H1 (cell line): ENCODE measurements around the gene IL21. TPM values are rescaled to one million over a fixed set of nuclear protein-coding genes. Genes with fewer than 3 reads are reported as not detected.
A peak's percentile ranks its signal among the peaks of the same experiment; 100 is the strongest.

Source experiments
- CTCF ChIA-PET: fragments of 300-600 bp; sonication (Branson Sonifier 250); formaldehyde crosslinking; loops from one replicate; lab custom pipeline; 2021; ENCODE audit not compliant: partially characterized antibody; lab: Charles Lee
- POLR2A ChIA-PET: fragments of 300-600 bp; sonication (Branson Sonifier 250); formaldehyde crosslinking; loops from one replicate; lab custom pipeline; 2021; ENCODE audit warnings: inconsistent platforms; ENCODE audit not compliant: partially characterized antibody; lab: Charles Lee
- DNase-seq, 2 experiments: peaks; one replicate each; pipeline versions ENCODE4 v3.0.0 to v3.0.0-alpha.2; 2010 to 2022; ENCODE audit warnings: low spot score in 2 of 2, low read depth in 1 of 2, mixed read lengths in 1 of 2
- FAIRE-seq: peaks from 2 replicates; lab custom pipeline; 2011; peaks lifted over from hg19 to GRCh38; lab: Jason Lieb, UNC
- H2AFZ ChIP-seq: 2 replicates; pipeline ENCODE4 v1.8.1; 2012; ENCODE audit warnings: low read length, inconsistent platforms
- H2AK5ac ChIP-seq: 2 replicates; pipeline ENCODE4 v1.6.1; 2013; ENCODE audit warnings: low read depth, low read length
- H2BK120ac ChIP-seq: replicated peaks from 2 replicates; pipeline ENCODE3; 2013; ENCODE audit warnings: low read depth, low read length, inconsistent platforms
- H2BK12ac ChIP-seq: 2 replicates; pipeline ENCODE4 v1.6.1; 2013; ENCODE audit warnings: low read depth, low read length
- H2BK15ac ChIP-seq: 2 replicates; pipeline ENCODE4 v1.6.1; 2013; ENCODE audit warnings: low read length
- H2BK20ac ChIP-seq: 2 replicates; pipeline ENCODE4 v1.6.1; 2013; ENCODE audit warnings: low read length
- H2BK5ac ChIP-seq: 2 replicates; pipeline ENCODE4 v1.6.1; 2013; ENCODE audit warnings: low read depth, low read length
- H3K14ac ChIP-seq: 2 replicates; pipeline ENCODE4 v1.6.1; 2013; ENCODE audit warnings: inconsistent platforms; ENCODE audit not compliant: insufficient read length
- H3K18ac ChIP-seq: 2 replicates; pipeline ENCODE4 v1.6.1; 2013; ENCODE audit warnings: low read length; ENCODE audit errors: extremely low read depth
- H3K23ac ChIP-seq: 2 replicates; pipeline ENCODE4 v1.6.1; 2013; ENCODE audit warnings: inconsistent platforms; ENCODE audit not compliant: insufficient read length
- H3K23me2 ChIP-seq: 2 replicates; pipeline ENCODE4 v1.6.1; 2013; ENCODE audit warnings: low read depth, low read length
- H3K27ac ChIP-seq: 2 replicates; pipeline ENCODE4 v1.6.1; 2011; ENCODE audit warnings: low read depth, low read length, inconsistent platforms
- H3K27me3 ChIP-seq, 4 experiments: replicated peaks in 1 of 4; 1 replicate in 1 of 4; 2 replicates in 3 of 4; pipeline versions ENCODE4 v1.6.1 to v1.8.1; 2011 to 2013; ENCODE audit warnings: low read length in 3 of 4, mild to moderate bottlenecking in 3 of 4, inconsistent platforms in 2 of 4, mixed read lengths in 2 of 4, moderate library complexity in 1 of 4; ENCODE audit not compliant: control insufficient read depth in 3 of 4, insufficient read depth in 3 of 4; ENCODE audit errors: extremely low read depth in 1 of 4
- H3K36me3 ChIP-seq, 4 experiments: 2 replicates each; pipeline versions ENCODE4 v1.6.1 to v1.8.1; 2011 to 2013; ENCODE audit warnings: mild to moderate bottlenecking in 4 of 4, low read length in 3 of 4, moderate library complexity in 2 of 4, control low read depth in 1 of 4, inconsistent platforms in 1 of 4; ENCODE audit not compliant: insufficient read depth in 4 of 4, control insufficient read depth in 2 of 4
- H3K4ac ChIP-seq: replicated peaks from 2 replicates; pipeline ENCODE3; 2013; ENCODE audit warnings: low read length, low read depth, mixed read lengths, inconsistent platforms; ENCODE audit not compliant: insufficient read length
- H3K4me1 ChIP-seq, 4 experiments: replicated peaks in 1 of 4; 1 replicate in 1 of 4; 2 replicates in 3 of 4; pipeline versions ENCODE4 v1.6.1 to v1.8.1; 2011 to 2013; ENCODE audit warnings: low read length in 3 of 4, inconsistent platforms in 2 of 4, mixed read lengths in 1 of 4; ENCODE audit not compliant: insufficient read depth in 4 of 4, control insufficient read depth in 3 of 4
- H3K4me2 ChIP-seq, 2 experiments: 2 replicates each; pipeline versions ENCODE4 v1.6.1 to v1.8.1; 2011 to 2013; ENCODE audit warnings: low read depth in 2 of 2, low read length in 2 of 2, control low read depth in 1 of 2, inconsistent platforms in 1 of 2, mild to moderate bottlenecking in 1 of 2; ENCODE audit not compliant: insufficient read depth in 1 of 2
- H3K4me3 ChIP-seq, 4 experiments: fragments of 200-600, 300-600 bp in 1 of 4; sonication (generic), shearing (Covaris generic), sonication (Bioruptor Twin) in 1 of 4; 2 replicates each; pipeline versions ENCODE4 v1.5.1 to v1.8.1; 2011 to 2016; ENCODE audit warnings: low read length in 4 of 4, low read depth in 3 of 4, control low read depth in 2 of 4, inconsistent platforms in 2 of 4, mild to moderate bottlenecking in 2 of 4, mixed read lengths in 1 of 4, moderate library complexity in 1 of 4; ENCODE audit not compliant: insufficient read depth in 2 of 4; ENCODE audit errors: extremely low read depth in 1 of 4
- H3K56ac ChIP-seq: replicated peaks from 2 replicates; pipeline ENCODE3; 2013; ENCODE audit warnings: low read depth, mild to moderate bottlenecking, mixed read lengths, low read length, inconsistent platforms; ENCODE audit not compliant: insufficient read length
- H3K79me1 ChIP-seq: 2 replicates; pipeline ENCODE4 v1.6.1; 2013; ENCODE audit warnings: low read depth, low read length, control low read depth
- H3K79me2 ChIP-seq, 2 experiments: 2 replicates each; pipeline versions ENCODE4 v1.6.1 to v1.8.1; 2012 to 2013; ENCODE audit warnings: low read length in 2 of 2, mild to moderate bottlenecking in 2 of 2, inconsistent platforms in 1 of 2; ENCODE audit not compliant: insufficient read depth in 2 of 2, control insufficient read depth in 1 of 2
- H3K9ac ChIP-seq, 4 experiments: replicated peaks in 1 of 4; 1 replicate in 1 of 4; 2 replicates in 3 of 4; pipeline versions ENCODE4 v1.6.1 to v1.8.1; 2011 to 2013; ENCODE audit warnings: low read depth in 3 of 4, low read length in 3 of 4, control low read depth in 2 of 4, mild to moderate bottlenecking in 2 of 4, moderate library complexity in 2 of 4, inconsistent platforms in 1 of 4; ENCODE audit errors: extremely low read depth in 1 of 4
- H3K9me3 ChIP-seq, 2 experiments: 2 replicates each; pipeline versions ENCODE4 v1.6.1 to v1.8.1; 2012 to 2013; ENCODE audit warnings: mild to moderate bottlenecking in 2 of 2, moderate library complexity in 2 of 2, control low read depth in 1 of 2, inconsistent platforms in 1 of 2, low read depth in 1 of 2, low read length in 1 of 2, mixed read lengths in 1 of 2; ENCODE audit not compliant: insufficient read depth in 2 of 2
- H4K20me1 ChIP-seq, 2 experiments: replicated peaks in 1 of 2; 2 replicates each; pipeline versions ENCODE3 to v1.8.1; 2011 to 2013; ENCODE audit warnings: inconsistent platforms in 2 of 2, low read length in 2 of 2, mild to moderate bottlenecking in 1 of 2; ENCODE audit not compliant: insufficient read depth in 2 of 2, control insufficient read depth in 1 of 2
- H4K5ac ChIP-seq: 2 replicates; pipeline ENCODE4 v1.6.1; 2013; ENCODE audit warnings: low read length, low read depth, mixed read lengths, inconsistent platforms; ENCODE audit not compliant: insufficient read length
- H4K8ac ChIP-seq: 2 replicates; pipeline ENCODE4 v1.8.0; 2013; ENCODE audit warnings: mild to moderate bottlenecking, moderate library complexity, low read length, inconsistent platforms; ENCODE audit not compliant: insufficient read depth; ENCODE audit errors: extremely low read depth
- H4K91ac ChIP-seq: replicated peaks from 2 replicates; pipeline ENCODE3; 2013; ENCODE audit warnings: low read length, mixed read lengths, inconsistent platforms; ENCODE audit not compliant: insufficient read length
- ASH2L ChIP-seq: fragments of 200-600, 300-600 bp; sonication (generic); IDR thresholded peaks from one replicate; pipeline ENCODE4 v1.7.1; 2017; ENCODE audit warnings: low read length
- CEBPB ChIP-seq: IDR thresholded peaks from 2 replicates; pipeline ENCODE4 v1.6.1; 2012; ENCODE audit warnings: low read depth, low read length
- EZH2 ChIP-seq: fragments of 200-600 bp; sonication (generic); IDR thresholded peaks from 2 replicates; pipeline ENCODE4 v1.7.1; 2012; ENCODE audit warnings: low read depth, mild to moderate bottlenecking, moderate library complexity, low read length, inconsistent platforms; ENCODE audit not compliant: severe bottlenecking
- NRF1 ChIP-seq: IDR thresholded peaks from 2 replicates; pipeline ENCODE4 v1.6.1; 2011; ENCODE audit warnings: mild to moderate bottlenecking, low read depth, low read length, improper control_type of control experiment
- PHF8 ChIP-seq: fragments of 200-600 bp; sonication (generic); conservative IDR thresholded peaks from 2 replicates; pipeline ENCODE4 v1.7.1; 2012; ENCODE audit warnings: low read depth, mild to moderate bottlenecking, inconsistent platforms, low read length, moderate library complexity
- POLR2A ChIP-seq, 2 experiments: IDR thresholded peaks; 1 replicate in 1 of 2; 2 replicates in 1 of 2; pipeline ENCODE4 v1.6.1; 2011; ENCODE audit warnings: low read depth in 2 of 2, low read length in 2 of 2, mild to moderate bottlenecking in 2 of 2; ENCODE audit errors: control extremely low read depth in 1 of 2
- RBBP5 ChIP-seq: IDR thresholded peaks from 2 replicates; pipeline ENCODE4 v1.7.1; 2012; ENCODE audit warnings: low read depth, mild to moderate bottlenecking, inconsistent platforms, low read length, moderate library complexity, borderline replicate concordance
- RNF2 ChIP-seq: fragments of 200-900, 300-1000 bp; sonication (generic); IDR thresholded peaks from 2 replicates; pipeline ENCODE4 v1.7.1; 2016; ENCODE audit warnings: borderline replicate concordance, low read depth, mild to moderate bottlenecking, antibody characterized with exemption, low read length; ENCODE audit not compliant: poor library complexity, severe bottlenecking; ENCODE audit errors: missing control alignments
- TAF7 ChIP-seq: optimal IDR thresholded peaks from 2 replicates; pipeline ENCODE3; 2011; ENCODE audit warnings: low read depth, mild to moderate bottlenecking, inconsistent platforms, low read length, moderate library complexity, borderline replicate concordance
- WGBS, 2 experiments: shearing (Covaris generic) in 1 of 2; methylation state at CpG; one replicate each; pipeline versions ENCODE4 v1.1.6 to v1.1.7; 2013 to 2015; ENCODE audit warnings: low lambda C conversion rate in 2 of 2, mixed read lengths in 2 of 2, inconsistent platforms in 1 of 2, low coverage in 1 of 2, missing lambda C conversion rate in 1 of 2; ENCODE audit not compliant: insufficient replicate concordance in 2 of 2, insufficient coverage in 1 of 2, insufficient read length in 1 of 2; ENCODE audit errors: extremely low coverage in 1 of 2, missing lambda C conversion rate in 1 of 2; 5-methylcytosine and 5-hydroxymethylcytosine counted together
- polyA plus RNA-seq, 7 experiments: library from polyadenylated mRNA; depleted of rRNA in 3 of 7; stranded (reverse) in 5 of 7; unstranded in 2 of 7; fragments of >200 nt in 5 of 7; fragments of 200-250 nt in 2 of 7; gene quantifications; 1 replicate in 5 of 7; 2 replicates in 1 of 7; 4 replicates in 1 of 7; pipeline versions ENCODE4 v1.2.1 to v1.2.3, GENCODE V29; 2011 to 2013; ENCODE audit warnings: missing spikeins in 2 of 7, mixed read lengths in 2 of 7
- total RNA-seq: library from RNA; stranded (reverse); fragmentation: NEBNext Ultra II Directional; extraction: Animal tissue kit (Norgen Biotek cat#: 25700); gene quantifications from 2 replicates; pipeline ENCODE4 v1.2.1, GENCODE V29; 2021

IL21 gene
- total and polyA plus RNA-seq, 2 of the 8 experiments (the other 6 are each of a cell fraction or from before 2014, with no cell fraction given), result not detected

- Histone ChIP-seq H3K4me3 (no peak overlapping the region), H3K18ac (peak overlapping the region; percentile 15; the same call in 1 of the 2 replicates), H2AFZ (peak overlapping the region; percentile 83), H3K4me1 (peaks cover 2 to 13% (median 7%) of the 10 kb centered on the region in 4 experiments; a peak in 4 of 7 replicates), H3K27me3 (no peaks in the 10 kb centered on the region), H3K79me1 (no peaks in the 10 kb centered on the region), H2BK120ac (no peak overlapping the region), H3K4me2 (no peak overlapping the region), H2AK5ac (no peak overlapping the region), H3K14ac (no peak overlapping the region), H2BK15ac (no peak overlapping the region), H3K9ac (no peak overlapping the region), H4K20me1 (no peaks in the 10 kb centered on the region), H3K4ac (no peak overlapping the region), H3K79me2 (no peaks in the 10 kb centered on the region), H3K27ac (no peak overlapping the region), H3K56ac (no peak overlapping the region), H3K36me3 (no peaks in the 10 kb centered on the region), H3K23ac (no peak overlapping the region), H4K91ac (peak overlapping the region; percentile 25), H2BK5ac (peak overlapping the region; percentile 68; the same call in 1 of the 2 replicates), H4K8ac (no peak overlapping the region), H3K23me2 (no peaks in the 10 kb centered on the region; the same call in 1 of the 2 replicates), H4K5ac (no peak overlapping the region), H2BK20ac (no peak overlapping the region), H2BK12ac (no peak overlapping the region), H3K9me3 (no peaks in the 10 kb centered on the region)
- FAIRE-seq, result no peak
- POLR2A ChIA-PET, result interaction anchor here (0.7 to 1.3 kb wide), 2 partner anchors 73 to 94 kb away, joined by 3 read pairs; no protein-coding TSS in a partner anchor
- CTCF ChIA-PET, result interaction anchor here (0.7 to 4.3 kb wide), 28 partner anchors 8 to 702 kb away, joined by 3 to 36 read pairs (median 5); partner anchors contain the start of gene BBS12
- 94% methylated on average over 8 of the region's 8 CpGs; no CpG with 5 or more reads in 1 of the 2 experiments for WGBS, 2 experiments
- no peak for DNase-seq
- TF ChIP-seq PHF8, result no peak
- no peak for TF ChIP-seq CEBPB
- TF ChIP-seq ASH2L, result no peak
- TF ChIP-seq RBBP5, result no peak
- no peak for TF ChIP-seq TAF7
- TF ChIP-seq NRF1, result no peak
- TF ChIP-seq POLR2A (IDR thresholded peaks at IDR 0.05; ENCODE audit: control extremely low read depth in 1 of 2, low read depth in 2 of 2, low read length in 2 of 2), result no peak
- TF ChIP-seq RNF2, result no peak
- no peak for TF ChIP-seq EZH2
Observed at GRCh38 chr4:122603156-122603574, 17.7 kb downstream of the IL21 start.
